ENCODE data around the gene LCN15. TPM values are rescaled to one million over a fixed set of nuclear protein-coding genes. Genes with fewer than 3 reads are reported as not detected.
A peak's percentile ranks its signal among the peaks of the same experiment; 100 is the strongest.

The LCN15 gene
- total and polyA plus RNA-seq, 10 of the 15 experiments (the other 5 are each of a cell fraction or from before 2014, with no cell fraction given) = 0.37 to 0.50 TPM; not detected in 8

DNA sequence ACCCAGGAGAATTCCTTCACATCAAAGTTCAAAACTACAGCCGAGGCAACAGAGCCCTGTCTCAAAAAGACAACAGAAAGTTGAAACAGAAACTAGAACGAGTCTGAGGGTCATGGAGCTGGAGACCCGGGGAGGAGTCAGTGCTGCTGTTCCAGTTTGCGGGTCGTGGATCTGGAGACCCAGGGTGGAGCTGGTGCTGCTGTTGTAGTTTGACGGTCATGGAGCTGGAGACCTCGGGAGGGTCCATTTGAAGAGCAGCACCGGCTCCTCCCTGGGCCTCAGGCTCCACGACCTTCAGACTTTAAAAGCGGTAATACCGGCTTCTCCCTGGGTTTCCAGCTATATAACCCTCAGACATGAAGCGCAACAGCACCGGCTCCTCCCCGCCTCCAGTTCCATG lies 13.0 kb upstream of the LCN15 start:
- FAIRE-seq (no peak), ATAC-seq (no peak), DNase-seq (ENCODE audit: low read depth, low spot score) (no peak)
- peaks cover 0 to 1% of the 10 kb centered on the region in 2 experiments; a peak in 1 of 4 replicates for H3K27me3 ChIP-seq (replicated peaks in 1 of 2; ENCODE audit: control insufficient read depth in 2 of 2, insufficient read depth in 2 of 2, low read length in 1 of 2)
- 46% methylated on average over 10 of the region's 14 CpGs for WGBS (ENCODE audit: insufficient coverage, insufficient replicate concordance, low lambda C conversion rate, missing lambda C conversion rate)
- H3K4me3 ChIP-seq = no peak overlapping the region
- POLR2A ChIA-PET = interaction anchor here (1.0 to 1.7 kb wide), 3 partner anchors 11 to 48 kb away, joined by 3 to 5 read pairs (median 3); no protein-coding TSS in a partner anchor
- CTCF ChIA-PET = interaction anchor here (0.8 to 13.1 kb wide), 10 partner anchors 8 to 269 kb away, joined by 3 to 163 read pairs (median 6); partner anchors contain the start of genes LCN8 and NPDC1
- no peak overlapping the region for H3K27ac ChIP-seq (ENCODE audit: control insufficient read depth, insufficient read depth)
- H2AFZ ChIP-seq (ENCODE audit: control insufficient read depth, low read depth, low read length) = 0 out of 2 replicates have a peak overlapping the region, but pooled peaks have one; percentile 11
- H4K20me1 ChIP-seq (ENCODE audit: control insufficient read depth, insufficient read depth) = no peaks in the 10 kb centered on the region
- SMC1A ChIA-PET (ENCODE audit: uncharacterized antibody, unreplicated experiment) = interaction anchor here (1.2 to 3.1 kb wide), 2 partner anchors 10 to 13 kb away, joined by 3 to 21 read pairs; partner anchors contain the start of gene TMEM141
- intact Hi-C loops (cut with micrococcal nuclease; ENCODE audit: unreplicated experiment) = no loop called here
- H3K4me2 ChIP-seq (ENCODE audit: control insufficient read depth, insufficient read depth) = no peak overlapping the region
- H3K9ac ChIP-seq (ENCODE audit: control insufficient read depth, insufficient read depth, low read length) = no peak overlapping the region
- no peaks in the 10 kb centered on the region for H3K4me1 ChIP-seq (ENCODE audit: control insufficient read depth, insufficient read depth, low read length)
- TF ChIP-seq KLF5 (IDR thresholded peaks at IDR 0.05; ENCODE audit: partially characterized antibody) (no peak), MXI1 (IDR thresholded peaks at IDR 0.05; ENCODE audit: low read depth, low read length) (no peak), NR2F1 (conservative IDR thresholded peaks at IDR 0.05) (0 out of 2 replicates have a peak, but pooled peaks have one; percentile 14), POLR2AphosphoS5 (IDR thresholded peaks at IDR 0.05; ENCODE audit: low read length) (no peak), MEF2A (IDR thresholded peaks at IDR 0.05; ENCODE audit: insufficient read depth, low read depth, low read length) (no peak), TBL1XR1 (IDR thresholded peaks at IDR 0.05; ENCODE audit: low read depth, low read length) (no peak)
- TF ChIP-seq, protein P1, sequence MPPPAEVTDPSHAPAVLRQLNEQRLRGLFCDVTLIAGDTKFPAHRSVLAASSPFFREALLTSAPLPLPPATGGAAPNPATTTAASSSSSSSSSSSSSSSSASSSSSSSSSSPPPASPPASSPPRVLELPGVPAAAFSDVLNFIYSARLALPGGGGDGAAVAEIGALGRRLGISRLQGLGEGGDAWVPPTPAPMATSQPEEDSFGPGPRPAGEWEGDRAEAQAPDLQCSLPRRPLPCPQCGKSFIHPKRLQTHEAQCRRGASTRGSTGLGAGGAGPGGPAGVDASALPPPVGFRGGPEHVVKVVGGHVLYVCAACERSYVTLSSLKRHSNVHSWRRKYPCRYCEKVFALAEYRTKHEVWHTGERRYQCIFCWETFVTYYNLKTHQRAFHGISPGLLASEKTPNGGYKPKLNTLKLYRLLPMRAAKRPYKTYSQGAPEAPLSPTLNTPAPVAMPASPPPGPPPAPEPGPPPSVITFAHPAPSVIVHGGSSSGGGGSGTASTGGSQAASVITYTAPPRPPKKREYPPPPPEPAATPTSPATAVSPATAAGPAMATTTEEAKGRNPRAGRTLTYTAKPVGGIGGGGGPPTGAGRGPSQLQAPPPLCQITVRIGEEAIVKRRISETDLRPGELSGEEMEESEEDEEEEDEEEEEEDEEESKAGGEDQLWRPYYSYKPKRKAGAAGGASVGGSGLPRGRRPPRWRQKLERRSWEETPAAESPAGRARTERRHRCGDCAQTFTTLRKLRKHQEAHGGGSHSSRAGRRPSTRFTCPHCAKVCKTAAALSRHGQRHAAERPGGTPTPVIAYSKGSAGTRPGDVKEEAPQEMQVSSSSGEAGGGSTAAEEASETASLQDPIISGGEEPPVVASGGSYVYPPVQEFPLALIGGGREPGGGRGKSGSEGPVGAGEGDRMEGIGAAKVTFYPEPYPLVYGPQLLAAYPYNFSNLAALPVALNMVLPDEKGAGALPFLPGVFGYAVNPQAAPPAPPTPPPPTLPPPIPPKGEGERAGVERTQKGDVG (CRISPR knock-in tag; IDR thresholded peaks at IDR 0.05) = no peak
- TF ChIP-seq, protein P2, sequence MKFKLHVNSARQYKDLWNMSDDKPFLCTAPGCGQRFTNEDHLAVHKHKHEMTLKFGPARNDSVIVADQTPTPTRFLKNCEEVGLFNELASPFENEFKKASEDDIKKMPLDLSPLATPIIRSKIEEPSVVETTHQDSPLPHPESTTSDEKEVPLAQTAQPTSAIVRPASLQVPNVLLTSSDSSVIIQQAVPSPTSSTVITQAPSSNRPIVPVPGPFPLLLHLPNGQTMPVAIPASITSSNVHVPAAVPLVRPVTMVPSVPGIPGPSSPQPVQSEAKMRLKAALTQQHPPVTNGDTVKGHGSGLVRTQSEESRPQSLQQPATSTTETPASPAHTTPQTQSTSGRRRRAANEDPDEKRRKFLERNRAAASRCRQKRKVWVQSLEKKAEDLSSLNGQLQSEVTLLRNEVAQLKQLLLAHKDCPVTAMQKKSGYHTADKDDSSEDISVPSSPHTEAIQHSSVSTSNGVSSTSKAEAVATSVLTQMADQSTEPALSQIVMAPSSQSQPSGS (IDR thresholded peaks at IDR 0.05; ENCODE audit: low read length) = no peak
- in situ Hi-C loops (cut with MboI) = no loop called here
- no TSS peak for BruUV-seq (replicated peaks)
- H3K36me3 ChIP-seq (ENCODE audit: control insufficient read depth in 2 of 2, insufficient read depth in 2 of 2, low read length in 1 of 2) = no peaks in the 10 kb centered on the region
- no peaks in the 10 kb centered on the region for H3K79me2 ChIP-seq (ENCODE audit: control insufficient read depth, insufficient read depth, low read length)
- peaks cover 6% of the 10 kb centered on the region; the same call in 2 of the 3 replicates for H3K9me3 ChIP-seq (replicated peaks; ENCODE audit: control insufficient read depth, insufficient read depth, low read length)
- RAD21 ChIA-PET (ENCODE audit: unreplicated experiment) = interaction anchor here (1.7 to 2.0 kb wide), 4 partner anchors 8 to 252 kb away, joined by 4 to 9 read pairs (median 6); no protein-coding TSS in a partner anchor
